HG03139 (cell line): ENCODE measurements around the gene DEFB129.
"Not testable (repeated sequence)": the region's sequence is repeated elsewhere in the genome, so short reads cannot be mapped to it uniquely, and the experiment has no call there.

Experiments
- ATAC-seq: cut with Tn5 transposase; IDR thresholded peaks from one replicate; pipeline ENCODE4 v1.9.1; 2021; ENCODE audit not compliant: unreplicated experiment

Gene DEFB129, protein sequence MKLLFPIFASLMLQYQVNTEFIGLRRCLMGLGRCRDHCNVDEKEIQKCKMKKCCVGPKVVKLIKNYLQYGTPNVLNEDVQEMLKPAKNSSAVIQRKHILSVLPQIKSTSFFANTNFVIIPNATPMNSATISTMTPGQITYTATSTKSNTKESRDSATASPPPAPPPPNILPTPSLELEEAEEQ

DNA sequence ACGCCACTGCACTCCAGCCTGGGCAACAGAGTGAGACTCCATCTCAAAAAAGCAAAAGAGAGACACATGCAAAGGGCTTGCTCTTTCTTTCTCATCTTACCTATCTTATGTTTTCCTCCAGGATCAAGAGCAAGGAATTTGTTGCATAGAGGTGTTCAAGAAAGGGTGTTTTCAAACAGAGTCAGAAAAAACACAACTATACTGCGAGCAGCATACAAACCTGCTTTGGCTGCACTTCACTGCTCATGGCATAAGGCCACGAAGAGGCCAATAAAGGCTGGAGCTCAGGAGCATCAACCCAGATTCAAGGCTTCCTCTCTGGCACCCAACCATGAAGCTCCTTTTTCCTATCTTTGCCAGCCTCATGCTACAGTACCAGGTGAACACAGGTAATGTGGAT, at the start of gene DEFB129:
Gene DEFB129 (plus strand): TSS at position 301 of the 400 bp plus-strand sequence. CDS start 31 bp downstream, at position 332.
- no peak for ATAC-seq

DNA sequence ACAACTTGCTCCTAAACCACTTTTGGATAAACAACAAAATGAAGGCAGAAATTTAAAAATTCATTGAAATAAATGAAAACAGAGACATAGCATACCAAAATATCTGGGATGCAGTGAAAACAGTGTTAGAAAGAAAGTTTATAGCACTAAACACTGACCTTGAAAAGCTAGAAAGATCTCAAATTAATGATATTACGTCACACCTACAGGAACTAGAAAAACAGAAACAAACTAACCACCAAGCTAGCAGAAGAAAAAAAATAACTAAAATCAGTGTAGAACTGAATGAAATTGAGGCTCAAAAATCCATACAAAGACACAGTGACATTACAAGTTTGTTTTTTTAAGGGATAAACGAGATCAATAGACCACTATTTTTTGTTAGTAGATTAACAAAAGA, 42.8 kb upstream of the DEFB129 start:
- no peak for ATAC-seq

DNA sequence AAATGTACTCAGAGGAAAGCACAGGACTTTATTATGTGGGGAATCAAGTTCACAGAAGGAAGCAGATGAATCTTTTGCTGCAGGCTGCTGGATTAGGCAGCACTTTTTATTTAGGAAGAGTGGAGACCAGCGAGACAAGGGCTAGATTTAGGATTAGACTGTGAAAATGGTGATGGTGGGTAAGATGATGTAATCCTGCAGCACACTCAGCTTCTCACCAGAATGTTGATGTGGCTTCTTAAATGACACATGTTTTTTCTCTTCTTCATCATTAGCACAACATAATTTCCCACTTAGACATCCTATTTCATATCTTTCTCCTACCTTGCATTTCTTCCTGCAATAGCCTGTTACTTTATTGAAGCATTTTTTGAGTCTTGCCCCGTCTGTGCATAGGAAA, 39.3 kb upstream of the DEFB129 start:
- ATAC-seq: no peak

DNA sequence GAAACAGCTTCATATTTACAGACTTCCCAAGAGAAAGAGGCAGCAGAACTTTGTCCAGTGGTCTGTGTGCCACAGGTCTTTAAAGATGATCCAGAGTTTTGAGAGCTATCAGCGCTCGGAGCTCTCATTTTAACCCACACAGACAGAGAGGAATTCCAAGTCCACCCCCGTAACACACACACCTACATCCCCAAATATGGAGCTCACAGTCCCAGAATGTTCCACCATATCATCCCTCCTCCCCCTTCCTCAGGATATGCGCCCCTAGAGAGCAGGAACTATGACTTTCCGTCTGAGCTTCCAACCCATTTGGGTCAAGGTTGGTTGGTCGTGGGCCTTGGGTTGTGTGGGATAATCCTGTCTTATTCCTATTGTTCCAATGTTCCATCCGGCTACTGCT, 37.4 kb upstream of the DEFB129 start, which contains the start of gene DEFB128:
Gene DEFB128 (minus strand): TSS at position 101 of the 400 bp plus-strand sequence. CDS start 88 bp downstream, at position 13.
- ATAC-seq: no peak

DNA sequence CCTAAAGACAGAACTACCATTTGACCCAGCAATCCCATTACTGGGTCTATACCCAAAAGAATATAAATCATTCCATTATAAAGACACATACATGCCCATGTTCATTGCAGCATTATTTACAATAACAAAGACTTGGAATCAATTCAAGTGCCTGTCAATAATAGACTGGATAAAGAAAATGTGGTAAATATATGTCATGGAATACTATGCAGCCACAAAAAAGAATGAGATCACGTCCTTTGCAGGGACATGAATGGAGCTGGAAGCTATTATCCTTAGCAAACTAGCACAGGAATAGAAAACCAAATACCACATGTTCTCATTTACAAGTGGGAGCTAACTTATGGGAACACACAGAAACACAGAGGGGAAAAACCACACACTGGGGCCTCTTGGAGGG, 28.8 kb upstream of the DEFB129 start:
- ATAC-seq: no peak

DNA sequence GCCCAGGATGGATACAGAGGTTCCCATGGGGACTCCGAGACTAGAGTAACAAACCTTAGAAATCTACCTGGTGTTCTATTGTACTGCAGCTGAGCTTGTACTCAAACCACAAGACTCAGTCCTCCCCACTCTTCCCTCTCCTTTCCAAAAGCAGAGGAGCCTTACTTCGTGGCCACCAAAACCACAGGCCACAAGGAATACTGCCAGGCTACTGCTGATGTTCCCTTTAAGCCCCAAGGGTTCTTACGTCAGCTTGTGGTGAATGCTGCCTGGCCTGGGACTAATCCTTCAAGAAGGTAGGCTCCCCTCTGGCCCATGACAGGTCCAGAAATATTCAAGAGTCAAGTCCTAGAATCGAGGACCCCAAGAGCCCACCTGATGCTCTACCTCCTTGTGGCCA, 27.1 kb upstream of the DEFB129 start:
- ATAC-seq: no peak

DNA sequence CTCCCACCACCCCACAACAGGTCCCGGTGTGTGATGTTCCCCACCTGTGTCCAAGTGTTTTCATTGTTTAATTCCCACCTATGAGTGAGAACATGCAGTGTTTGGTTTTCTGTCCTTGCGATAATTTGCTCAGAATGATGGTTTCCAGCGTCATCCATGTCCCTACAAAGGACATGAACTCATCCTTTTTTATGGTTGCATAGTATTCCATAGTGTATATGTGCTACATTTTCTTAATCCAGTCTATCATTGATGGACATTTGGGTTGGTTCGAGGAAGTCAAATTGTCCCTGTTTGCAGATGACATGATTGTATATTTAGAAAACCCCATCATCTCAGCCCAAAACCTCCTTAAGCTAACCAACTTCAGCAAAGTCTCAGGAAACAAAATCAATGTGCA, 23.4 kb upstream of the DEFB129 start:
- not testable (repeated sequence) for ATAC-seq

DNA sequence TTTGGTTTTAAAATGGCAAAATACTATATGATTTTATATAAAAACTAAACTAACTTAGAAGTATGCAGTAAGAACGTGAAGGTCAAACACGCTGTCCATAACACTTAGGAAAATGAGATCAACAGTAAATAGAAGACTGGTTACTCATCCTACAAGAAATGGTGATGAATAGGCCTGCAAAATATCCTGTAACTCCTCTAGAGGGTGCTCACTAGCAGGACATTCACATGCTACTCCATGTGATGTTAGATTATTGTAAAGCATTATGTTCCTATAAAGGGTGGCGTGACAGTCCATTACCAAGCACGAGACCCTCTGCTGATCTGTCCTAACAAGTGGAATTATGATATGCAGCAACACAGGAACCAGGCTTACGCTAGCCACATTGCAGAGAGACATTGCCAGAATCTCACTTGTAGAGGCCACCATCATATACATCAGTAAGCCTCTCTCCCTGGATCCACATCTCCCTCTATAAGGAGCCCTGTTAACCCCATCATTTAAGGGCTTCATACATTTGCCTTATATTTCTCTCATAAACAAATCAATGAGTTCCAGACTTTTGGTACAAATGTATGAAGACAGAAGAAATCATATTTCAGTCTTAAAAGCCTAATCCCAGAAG, 18.0 kb upstream of the DEFB129 start:
- ATAC-seq: no peak

DNA sequence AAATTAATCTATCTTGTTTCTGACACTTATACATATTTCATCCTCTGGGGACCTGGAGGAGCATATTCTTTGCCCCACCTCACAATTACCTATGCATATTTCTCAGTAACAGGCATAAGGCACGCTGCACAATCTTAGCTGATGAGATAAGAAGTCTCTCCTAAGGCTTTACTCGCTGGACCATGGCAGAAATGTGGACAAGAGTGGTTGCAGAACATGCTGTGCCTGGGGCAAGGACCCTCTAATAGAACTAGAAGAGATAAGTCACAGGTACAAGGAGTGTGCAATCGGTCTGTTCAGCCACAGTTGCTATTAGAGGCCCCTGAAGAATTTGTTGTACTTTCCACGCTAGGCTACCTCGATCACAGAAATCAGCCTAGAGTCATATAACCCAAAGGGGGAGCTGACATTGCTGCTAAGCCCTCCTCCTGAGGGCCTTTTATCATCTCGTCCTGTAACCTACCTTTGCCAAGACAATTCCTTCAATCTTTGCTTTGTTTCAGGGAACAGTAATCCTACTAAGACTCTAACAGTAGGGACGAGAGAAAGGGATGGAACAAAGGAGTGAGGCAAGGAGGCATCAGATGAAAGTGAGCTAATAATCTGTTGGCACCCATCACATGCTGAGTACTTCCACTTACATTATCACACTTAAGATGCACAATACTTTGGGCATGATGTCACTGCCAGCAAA, 16.1 kb upstream of the DEFB129 start:
- ATAC-seq: no peak

DNA sequence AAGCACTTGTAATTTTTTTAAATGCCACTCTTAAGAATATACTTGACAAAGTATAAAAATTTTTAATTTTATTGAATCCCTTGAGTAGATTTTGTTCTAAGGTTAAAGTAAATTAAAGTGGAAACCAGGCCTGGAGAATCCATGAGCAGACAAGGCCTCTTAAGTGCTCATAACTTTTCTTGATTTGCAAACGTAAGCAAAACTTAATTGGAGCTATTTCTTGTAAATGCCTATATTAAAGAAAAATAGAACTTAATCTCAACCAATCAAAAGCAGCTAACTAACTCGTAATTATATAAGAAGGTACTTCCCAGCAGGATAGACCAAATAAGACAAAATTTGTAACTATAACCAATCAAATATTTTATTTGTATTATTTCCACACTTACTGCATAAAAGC, 12.7 kb upstream of the DEFB129 start:
- ATAC-seq: no peak

DNA sequence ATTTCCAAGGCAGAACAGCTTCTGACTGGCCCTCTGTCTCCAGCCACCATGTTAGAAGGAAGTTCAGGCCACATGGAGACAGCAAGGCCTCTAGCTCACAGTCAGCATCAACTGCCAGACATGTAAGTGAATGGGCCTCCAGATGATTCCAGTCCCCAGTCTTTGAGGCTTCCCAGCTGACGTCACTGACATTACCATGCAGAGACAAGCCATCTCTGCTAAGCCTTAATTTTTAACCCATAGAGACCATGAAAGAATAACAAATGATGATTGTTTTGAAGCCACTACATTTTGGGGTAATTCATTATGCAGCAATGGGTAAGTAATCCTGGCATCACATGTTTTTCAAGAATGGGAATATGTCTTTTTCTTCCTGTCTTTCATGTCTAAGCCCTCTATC, 11.3 kb upstream of the DEFB129 start:
- no peak for ATAC-seq

DNA sequence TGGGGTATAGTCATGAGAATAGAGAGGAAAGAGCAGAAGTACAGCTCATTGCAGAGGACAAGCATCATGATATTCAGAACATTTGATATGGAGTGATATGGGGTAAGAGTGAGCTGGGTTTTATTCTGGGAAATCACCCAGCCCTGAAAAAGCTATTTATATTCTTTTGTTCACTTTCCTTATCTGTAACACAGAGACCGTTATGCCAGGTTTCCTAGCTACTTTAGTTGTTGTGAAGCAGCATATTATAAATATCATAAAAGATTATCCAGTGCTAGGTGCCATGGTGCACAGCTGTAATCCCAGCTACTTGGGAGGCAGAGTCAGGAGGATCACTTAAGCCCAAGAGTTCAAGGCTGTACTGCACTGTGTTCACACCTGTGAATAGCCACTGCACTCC, 9.8 kb upstream of the DEFB129 start:
- ATAC-seq: no peak

DNA sequence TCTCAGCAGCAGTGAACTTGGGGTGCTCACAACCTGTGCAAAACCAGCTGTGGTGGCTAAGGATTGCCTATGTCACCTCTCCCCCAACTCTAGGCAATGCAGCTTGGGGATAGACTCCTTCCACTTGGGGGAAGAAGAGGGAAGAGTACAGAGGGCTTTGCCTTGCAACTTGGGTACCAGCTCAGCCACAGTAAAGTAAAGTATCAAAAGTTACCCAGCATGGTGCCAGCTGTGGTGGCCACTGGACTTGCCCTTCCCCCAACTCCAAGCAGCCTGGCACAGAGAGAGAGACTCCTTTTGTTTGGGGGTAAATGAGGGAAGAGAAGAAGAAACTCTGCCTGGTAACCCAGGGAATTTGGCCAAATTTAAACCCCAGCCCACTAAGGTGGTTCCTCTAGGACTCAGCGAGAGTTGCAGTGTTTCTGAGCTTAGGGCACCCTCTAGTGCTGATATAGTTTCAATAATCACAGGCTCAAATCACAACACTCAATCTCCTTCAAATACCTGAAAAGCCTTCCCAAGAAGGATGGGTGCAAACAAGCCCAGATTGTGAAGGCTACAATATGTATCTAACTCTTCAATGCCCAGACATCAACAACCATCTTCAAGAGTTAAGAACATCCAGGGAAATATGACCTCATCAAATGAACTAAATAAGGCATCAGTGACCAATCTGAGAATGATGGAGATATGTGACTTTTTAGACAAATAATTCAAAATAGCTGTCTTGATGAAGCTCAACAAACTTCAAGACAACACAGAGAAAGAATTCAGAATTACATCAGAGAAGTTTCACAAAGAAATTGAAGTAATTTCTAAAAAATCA, 7.6 kb upstream of the DEFB129 start:
- no peak for ATAC-seq

DNA sequence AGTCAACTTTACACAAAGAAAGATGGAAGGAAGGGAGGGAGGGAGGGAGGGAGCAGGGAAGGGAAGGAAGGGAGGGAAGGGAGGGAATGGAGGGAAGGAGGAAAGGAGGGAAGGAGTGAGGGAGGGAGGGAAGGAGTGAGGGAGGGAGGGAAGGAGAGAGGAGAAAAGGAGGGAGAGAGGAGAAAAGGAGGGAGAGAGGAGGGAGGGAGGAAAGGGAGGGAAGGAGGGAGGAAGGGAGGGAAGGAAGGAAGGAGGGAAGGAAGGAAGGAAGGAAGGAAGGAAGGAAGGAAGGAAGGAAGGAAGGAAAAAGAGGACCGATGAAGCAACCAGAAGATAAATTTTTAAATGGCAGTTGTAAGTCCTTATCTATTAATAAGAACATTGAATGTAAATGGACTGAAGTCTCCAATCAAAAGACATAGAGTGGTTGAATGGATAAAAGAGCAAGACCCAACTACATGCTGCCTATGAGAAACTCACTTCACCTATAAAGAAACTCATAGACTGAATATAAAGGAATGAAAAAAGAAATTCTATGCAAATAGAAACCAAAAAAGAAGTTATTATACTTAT, 5.7 kb upstream of the DEFB129 start:
- no peak for ATAC-seq

DNA sequence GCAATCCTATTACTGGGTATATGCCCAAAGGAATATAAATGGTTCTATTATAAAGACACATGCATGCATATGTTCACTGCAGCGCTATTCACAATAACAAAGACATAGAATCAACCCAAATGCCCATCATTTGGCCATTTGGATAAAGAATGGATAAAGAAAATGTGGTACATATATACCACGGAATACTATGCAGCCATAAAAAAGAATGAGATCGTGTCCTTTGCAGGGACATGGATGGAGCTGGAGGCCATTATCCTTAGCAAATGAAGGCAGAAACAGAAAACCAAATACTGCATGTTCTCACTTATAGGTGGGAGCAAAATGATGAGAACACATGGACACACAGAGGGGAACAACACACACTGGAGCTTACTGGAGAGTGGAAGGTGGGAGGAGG, 1.2 kb upstream of the DEFB129 start:
- ATAC-seq: not testable (repeated sequence)

DNA sequence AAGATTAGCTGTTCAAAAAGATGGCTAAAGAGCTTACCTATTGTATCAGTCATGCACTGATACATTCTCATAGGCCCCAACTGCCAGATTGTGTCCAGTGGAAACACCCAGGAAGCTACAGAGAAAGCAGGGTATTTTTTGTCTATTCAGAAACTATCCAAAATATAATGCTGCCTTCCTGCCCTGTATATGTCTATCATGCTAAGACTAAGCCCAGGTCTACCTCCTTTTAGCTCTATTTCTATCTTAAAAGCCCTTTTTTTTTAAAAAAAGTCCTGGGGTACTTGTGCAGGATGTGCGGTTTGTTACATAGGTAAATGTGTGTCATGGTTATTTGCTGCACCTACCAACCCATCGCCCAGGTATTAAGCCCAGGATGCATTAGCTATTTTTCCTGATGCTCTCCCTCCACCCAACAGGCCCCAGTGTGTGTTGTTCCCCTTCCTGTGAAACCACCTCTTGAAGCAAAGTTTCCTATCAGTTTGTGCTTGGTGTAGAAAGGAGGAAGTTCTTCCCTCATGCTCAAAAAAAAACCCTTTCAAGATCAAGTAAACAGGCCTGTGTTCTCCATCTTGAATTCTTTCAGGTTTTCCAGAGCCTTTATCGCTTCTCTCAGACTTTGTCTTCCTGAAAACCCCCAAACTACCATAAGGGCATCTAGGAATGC, 514 bp downstream of the DEFB129 start:
- no peak for ATAC-seq

DNA sequence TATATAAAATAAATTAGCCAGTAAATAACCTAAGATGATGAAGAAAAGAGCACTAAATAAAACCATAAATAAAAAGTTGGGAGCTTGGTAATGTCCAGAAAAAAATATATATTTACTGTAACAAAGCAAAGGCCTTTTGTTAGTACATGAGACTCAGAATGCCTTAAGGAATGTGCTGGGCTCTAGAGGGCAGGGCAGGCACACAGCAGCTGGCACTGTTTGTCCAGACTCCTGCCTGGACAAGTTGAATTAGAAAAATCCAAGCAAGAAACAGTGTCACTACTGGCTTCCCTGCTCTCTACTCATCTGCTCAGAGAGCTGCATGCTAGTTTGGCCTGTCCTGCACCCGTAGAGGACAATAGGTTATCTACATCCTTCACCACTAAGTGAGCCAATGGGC, 8.8 kb downstream of the DEFB129 start:
- ATAC-seq: no peak

DNA sequence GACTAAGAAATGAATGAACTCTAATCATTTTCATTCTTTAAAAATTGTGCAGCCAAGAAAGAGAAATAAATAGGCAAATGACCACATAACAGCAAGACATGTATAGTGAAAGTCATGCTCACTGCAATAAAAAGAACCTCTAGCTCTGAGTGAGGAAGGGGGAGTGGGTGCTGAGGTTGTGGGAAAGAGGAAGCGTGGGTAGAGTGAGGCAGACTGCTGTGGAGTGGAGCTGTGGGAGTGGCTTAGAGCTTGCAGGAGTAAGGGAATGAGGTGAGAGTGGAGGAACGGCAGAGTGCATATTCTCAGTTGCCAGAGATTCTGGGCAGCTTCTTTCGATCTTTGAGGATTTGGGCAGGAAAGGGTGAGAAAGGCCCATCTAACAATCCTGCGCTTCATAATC, 10.4 kb downstream of the DEFB129 start:
- no peak for ATAC-seq

DNA sequence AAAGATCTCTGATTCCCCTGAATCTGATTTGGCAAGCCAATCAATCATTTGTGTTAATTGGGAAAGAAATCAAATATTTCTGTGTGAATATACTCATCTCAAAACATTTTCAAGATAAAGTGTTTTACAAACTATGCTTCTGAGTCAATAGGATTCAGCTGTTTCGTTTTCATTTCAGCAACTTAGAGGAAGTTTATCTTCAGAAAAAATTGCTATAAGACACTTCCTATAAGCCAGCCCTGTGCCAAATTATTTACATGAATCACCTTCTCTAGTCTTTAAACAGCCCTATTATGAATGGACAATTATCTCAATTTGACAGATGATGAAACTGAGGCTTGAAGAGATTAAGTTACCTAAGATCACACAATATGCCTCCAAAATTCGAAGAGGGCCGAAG, 10.9 kb downstream of the DEFB129 start:
- no peak for ATAC-seq

DNA sequence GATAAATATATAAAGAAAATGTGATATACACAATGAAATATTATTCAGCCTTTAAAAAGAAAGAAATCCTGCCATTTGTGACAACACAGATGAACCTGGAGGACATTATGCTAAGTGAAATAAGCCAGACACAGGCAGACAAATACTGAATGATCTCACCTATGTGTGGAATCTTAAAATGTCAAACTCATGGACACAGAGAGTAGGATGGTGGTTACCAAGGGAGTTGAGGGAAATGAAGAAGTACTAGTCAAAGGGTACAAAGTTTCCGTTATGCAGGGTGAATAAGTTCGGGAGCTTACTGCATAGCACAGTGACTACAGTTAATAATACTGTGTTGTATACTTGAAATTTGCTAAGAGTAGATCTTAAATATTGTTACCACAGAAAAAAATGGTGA, 15.8 kb downstream of the DEFB129 start:
- no peak for ATAC-seq

DNA sequence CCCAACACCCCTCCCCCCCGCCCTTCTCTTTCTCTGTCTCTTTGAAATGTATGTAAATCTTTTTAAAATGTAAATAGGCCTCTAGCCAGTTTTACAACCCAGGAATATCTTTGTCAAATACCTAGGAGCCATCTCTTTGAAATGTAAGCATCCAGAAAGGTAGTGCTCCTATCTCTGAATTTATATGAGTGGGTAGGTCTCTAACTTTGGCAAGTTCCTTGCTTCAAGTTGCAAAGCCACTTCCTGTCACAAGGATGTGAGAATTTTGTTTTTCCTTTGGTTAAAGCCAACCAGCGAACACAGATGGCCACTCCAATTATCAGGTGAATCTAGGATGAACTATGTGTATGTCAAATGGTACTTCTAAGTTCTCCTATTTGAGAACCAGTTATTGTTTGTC, 24.3 kb downstream of the DEFB129 start:
- no peak for ATAC-seq
